T-helper 2 cell treated with Interferon-gamma antibody and Interleukin-4, amounts not matched to agents 100 ng/mL and 5 ng/mL, for 36 hours (primary cell): ENCODE measurements around the gene SNX20. TPM values are rescaled to one million over a fixed set of nuclear protein-coding genes. Genes with fewer than 3 reads are reported as not detected.

Source experiments
- intact Hi-C: fragments of 100-400 bp; cut with micrococcal nuclease; formaldehyde crosslinking; loops from one replicate; pipeline ENCODE4 v1.15.1; 2023
- total RNA-seq: library from RNA; stranded (reverse); gene quantifications from 2 replicates; pipeline ENCODE4 v1.2.3, GENCODE V29; 2022

Gene SNX20
- total RNA-seq, 1 donor from 2014 or later = 69.7 TPM

- intact Hi-C loops = no loop called here
These were observed 59.1 kb downstream of the SNX20 start for GRCh38 chr16:50622029-50622428.

Other genes starting within 250 kb of the SNX20 start
- gene NKD1, start 132.9 kb downstream of the SNX20 start, total RNA-seq = 0.75 and 1.1 TPM in 2 replicates
- gene NOD2, start 12.3 kb upstream of the SNX20 start, total RNA-seq = 5.1 and 5.7 TPM in 2 replicates
- 263 and 268 TPM in 2 replicates for gene CYLD, start 60.8 kb upstream of the SNX20 start, total RNA-seq